Measurements from ENCODE around the gene SLC26A1.

The SLC26A1 gene, protein sequence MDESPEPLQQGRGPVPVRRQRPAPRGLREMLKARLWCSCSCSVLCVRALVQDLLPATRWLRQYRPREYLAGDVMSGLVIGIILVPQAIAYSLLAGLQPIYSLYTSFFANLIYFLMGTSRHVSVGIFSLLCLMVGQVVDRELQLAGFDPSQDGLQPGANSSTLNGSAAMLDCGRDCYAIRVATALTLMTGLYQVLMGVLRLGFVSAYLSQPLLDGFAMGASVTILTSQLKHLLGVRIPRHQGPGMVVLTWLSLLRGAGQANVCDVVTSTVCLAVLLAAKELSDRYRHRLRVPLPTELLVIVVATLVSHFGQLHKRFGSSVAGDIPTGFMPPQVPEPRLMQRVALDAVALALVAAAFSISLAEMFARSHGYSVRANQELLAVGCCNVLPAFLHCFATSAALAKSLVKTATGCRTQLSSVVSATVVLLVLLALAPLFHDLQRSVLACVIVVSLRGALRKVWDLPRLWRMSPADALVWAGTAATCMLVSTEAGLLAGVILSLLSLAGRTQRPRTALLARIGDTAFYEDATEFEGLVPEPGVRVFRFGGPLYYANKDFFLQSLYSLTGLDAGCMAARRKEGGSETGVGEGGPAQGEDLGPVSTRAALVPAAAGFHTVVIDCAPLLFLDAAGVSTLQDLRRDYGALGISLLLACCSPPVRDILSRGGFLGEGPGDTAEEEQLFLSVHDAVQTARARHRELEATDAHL

DNA sequence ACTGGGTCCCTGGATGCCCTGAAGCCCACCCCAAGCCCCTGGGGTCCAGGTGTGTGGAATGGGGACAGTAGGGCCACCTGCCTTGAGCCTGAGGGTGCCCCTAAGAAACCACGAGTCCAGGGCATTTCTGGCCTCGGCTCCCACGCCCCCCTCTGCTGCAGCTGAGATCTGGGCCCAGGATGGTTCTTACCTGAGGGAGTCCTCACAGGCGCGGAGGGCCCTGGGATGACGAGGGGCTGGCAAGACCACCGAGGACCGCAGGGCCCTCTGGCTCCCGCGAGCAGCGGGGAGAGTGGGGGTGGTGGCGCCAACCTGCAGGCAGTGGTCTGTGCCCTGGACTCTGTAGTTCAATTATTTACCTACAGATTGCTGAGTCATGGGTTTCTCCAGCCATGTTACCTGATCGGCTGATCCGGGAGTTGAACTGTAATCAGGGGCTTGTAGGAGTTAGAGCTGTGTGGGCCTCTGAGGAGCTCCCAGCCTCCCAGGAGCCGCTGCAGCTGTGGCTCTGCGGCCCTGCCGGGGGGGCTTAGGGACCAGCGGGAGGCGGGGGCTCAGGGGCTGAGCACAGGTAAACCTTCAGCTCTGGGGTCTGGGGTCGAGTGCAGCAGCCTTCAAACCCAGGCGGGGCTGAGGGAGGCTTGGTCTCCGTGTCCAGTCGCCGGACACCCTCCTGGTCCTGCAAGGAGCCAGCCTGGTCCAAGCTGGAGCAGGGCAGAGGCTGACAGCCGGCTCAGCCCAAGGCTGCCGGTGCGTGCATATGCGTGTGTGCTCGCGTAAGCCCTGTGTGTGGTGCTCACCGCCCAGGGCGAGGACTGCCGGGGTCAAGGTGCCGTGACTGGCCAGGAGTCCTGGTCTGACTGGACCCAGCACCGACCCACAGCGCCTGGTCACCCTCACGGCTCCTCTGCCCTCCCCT, at the start of gene SLC26A1:
Gene SLC26A1 (minus strand): TSS at position 294 of the 919 bp plus-strand sequence. CDS start 1,701 bp downstream, outside the sequence.
- DNase-seq = no peak

DNA sequence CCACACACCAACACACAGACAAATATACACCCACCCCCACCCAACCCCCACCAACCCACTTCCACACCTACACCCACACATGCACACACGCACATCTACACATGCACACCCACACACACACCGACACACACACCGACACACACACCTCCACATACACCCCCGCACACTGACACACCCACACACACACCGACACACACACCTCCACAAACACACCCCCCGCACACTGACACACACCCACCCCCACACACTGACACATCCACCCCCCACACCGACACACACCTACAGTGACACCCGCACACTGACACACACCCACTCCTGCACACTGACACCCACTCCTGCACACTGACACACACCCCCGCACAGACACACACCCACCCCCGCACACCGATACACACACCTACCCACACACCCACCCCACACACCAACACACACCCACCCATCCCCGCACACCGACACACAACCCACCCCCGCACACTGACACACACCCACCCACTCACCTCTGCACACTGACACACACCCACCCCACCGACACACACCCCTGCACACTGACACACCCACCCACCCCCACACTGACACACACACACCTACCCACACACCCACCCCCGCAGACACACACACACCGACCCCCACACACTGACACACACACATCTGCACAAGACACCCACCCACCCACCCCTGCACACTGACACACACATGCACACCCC, 49.3 kb upstream of the SLC26A1 start:
- DNase-seq = no peak

DNA sequence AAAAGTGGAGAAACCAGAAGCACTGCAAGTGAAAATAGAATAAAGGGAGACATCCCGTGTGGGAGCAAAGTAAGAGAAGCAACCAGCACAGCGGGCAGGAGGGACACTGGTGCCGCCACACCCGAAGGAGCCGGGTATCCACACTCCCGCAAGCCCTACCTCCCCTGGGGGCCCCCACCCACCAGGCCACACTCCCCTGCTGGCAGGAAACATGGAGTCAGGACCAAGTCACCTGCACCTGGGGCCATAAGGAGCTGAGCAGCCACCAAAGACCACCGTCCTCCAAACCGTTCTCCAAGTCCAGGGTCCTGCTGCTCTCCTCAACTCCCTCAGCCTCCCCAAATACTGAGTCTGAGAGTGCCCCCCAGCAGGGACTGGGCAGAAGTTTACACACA, 48.7 kb upstream of the SLC26A1 start:
- DNase-seq = no peak

- DNase-seq = no peak
Measured at GRCh38 chr4:1041147-1041935, 48.1 kb upstream of the SLC26A1 start.

DNA sequence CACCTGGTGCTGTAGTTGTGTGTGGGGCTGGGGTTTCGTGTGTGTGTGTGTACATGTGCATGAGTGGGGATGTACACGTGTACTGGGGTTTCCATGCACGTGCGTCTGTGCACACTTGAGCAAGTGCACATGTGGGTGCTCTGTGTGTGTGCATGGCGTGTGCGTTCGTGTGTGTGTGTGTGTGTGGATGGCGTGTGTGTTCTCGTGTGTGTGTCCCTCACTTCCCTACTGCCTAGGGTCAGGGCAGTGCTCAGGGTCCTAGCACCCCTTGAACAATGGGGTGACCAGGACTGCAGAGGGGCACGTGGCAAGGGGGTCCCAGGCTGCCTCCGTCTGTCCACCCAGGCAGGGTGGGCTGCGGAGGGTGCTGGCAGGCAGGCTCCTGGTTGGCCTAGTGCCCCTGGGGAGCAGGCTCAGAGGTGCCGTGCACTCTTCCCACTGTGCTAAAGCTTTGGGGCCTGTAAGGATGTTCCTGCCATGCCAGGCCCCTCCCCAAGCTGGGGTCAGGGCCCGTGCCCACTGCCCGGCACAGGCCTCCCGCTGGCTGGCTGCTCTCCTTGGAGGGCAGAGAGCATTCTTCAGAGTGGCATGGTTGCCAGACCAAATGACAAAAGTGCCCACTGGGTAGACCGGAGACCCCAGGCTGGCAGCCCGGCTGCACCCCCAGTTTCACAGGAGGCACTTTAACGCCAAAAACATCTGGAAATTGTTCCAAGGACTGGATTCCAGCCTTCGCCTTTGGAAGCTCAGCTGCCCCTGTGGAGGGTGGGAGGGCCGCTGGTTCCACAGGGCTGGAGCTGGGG, 47.3 kb upstream of the SLC26A1 start:
- DNase-seq = no peak

DNA sequence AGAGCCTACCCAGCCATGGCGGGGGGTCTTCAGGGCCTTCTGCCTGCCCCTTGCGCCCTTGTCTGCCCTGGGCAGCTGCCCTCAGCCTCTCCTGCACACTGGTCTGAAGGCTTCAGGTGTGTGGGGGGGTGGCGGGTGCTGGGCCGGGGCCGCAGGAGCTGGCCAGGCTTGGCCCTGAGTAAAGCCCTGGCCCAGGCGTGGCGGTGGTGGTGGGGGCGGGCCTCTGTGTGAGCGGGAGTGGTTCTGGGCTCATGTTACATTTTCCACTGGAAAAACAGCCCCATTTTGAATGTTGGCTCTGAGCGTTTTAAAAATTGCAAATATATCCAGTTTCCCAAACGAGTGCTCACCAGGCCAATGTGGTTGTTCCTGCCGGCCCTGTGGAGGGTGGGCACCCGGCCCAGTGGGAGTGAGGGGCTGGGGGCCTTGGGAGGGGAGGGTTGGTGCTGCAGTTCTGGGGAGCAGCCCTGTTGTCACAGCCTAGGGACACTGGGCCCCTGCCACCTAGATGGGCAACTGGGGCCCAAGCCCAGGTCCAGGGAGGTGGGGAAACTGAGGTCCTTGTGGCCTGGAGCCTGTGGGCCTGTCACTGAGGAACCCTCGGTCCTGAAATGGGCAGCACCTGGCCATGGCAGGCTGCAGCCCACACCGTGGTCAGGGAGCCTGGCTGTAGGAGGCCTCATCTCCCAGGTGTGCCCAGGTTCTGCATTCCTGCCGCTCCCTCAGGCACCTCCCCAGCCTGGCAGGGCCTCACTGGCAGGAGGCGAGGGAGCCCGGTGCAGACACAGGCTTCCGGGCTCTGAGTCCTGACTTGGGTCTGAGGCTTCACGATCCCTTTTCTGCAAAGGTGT, 46.5 kb upstream of the SLC26A1 start:
- DNase-seq = no peak

GRCh38 chr4:1038948-1039492, 45.8 kb upstream of the SLC26A1 start:
- no peak for DNase-seq

GRCh38 chr4:1036976-1037810, 44.0 kb upstream of the SLC26A1 start:
- no peak for DNase-seq

DNA sequence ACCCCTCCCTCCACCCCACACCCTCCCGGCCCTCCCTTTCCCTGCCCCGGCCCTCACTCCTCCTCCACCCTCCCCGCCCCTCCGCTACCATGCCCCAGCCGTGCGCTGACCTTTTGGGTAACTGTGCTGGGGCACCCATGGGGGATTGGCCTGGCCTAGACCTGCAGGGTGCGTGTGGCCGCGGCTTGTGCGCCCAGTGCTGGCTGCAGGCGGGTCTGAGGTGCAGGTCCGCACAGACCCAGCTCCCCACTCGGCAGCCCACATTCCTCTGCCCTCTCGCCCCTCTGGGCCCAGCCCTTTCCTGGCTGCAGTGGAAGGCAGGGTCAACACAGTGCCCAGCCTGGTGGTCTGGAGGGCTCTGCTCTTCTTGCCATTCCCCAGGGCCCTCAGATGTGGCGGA, 42.9 kb upstream of the SLC26A1 start:
- no peak for DNase-seq

- DNase-seq = no peak
Measured at GRCh38 chr4:1035510-1035909, 42.3 kb upstream of the SLC26A1 start.

GRCh38 chr4:1033840-1034551, 40.8 kb upstream of the SLC26A1 start:
- DNase-seq = no peak

DNA sequence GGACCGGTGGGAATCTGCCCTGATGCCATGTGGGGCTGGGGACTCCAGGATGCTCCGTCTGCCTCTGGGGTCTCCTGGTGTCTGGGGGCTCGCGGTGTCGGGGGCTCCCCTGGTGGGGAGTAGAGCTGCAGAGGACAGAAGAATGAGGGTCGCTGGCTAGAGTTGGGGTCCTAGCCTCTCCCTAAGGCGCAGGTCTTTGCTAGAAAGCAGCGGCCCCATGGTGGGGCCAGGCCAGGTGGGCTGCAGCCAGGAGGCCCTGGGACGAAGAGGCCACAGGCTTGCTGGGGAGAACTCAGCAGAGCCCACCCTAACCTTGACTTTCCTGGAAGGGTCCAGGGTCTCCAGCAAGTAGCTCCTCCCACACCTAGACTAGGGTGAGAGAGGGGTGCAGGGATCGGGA, 39.7 kb upstream of the SLC26A1 start:
- no peak for DNase-seq

GRCh38 chr4:1031956-1032795, 39.0 kb upstream of the SLC26A1 start:
- DNase-seq = no peak

GRCh38 chr4:1031346-1031745, 38.1 kb upstream of the SLC26A1 start:
- DNase-seq = no peak

DNA sequence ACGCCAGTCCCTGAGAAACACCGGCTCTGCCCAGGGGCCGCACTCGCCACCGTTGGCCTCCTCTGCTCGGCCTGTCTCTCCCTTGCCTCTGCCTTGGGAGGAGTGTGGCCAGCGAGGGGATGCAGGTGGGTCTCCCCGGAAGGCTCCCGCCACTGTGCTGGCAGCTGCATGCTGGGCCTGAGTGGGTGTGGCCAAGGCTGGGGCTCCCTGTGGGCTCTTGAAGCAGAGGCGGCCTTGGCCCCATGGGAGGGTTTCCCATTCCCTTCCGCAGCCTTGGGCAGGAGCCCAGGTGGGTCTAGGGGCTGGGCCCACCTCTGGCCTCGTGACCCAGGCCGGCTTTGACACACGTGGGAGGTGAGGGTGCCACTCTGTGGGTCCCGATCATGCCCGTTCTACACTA, 37.4 kb upstream of the SLC26A1 start:
- no peak for DNase-seq

DNA sequence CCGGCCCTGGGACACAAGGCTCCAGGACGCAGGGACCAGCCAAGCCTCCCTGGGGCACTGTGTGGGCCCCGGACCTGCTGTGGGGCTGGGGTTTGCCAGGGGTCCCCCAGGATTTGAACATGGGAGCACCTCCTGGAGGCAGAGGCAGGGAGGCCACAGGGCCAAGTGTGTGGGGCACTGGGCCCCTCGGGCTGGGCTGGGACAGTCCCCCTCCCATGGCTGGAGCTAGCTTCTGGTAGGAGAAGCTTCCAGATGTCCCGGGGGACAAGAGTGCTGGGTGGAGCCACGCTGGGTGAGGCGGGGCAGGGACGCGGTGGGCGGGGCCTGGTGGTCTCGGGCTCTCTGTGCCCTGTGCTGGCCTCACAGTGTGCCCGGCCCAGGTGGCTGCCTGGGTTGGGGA, 36.8 kb upstream of the SLC26A1 start:
- DNase-seq = no peak

DNA sequence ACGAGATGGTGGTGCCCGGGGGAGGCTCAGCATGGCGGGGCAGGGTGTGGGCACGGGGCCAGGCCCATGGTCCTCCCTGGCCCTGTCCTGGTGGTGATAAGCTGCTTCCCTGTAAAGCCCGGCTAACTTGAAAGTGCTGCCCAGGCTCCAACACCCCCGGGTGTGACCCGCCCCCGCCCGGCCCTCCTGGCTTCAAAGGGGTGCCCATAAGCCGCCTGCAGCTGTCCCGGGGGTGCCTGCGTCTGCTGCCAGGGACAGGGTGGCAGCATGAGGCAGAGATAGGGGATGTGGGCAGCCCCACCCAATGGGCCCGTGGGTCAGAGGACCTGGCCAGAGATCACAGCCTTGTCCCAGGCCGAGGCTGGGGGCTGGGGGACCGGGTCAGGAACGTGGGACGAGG, 36.3 kb upstream of the SLC26A1 start:
- DNase-seq = no peak

Data from suppressor macrophage treated with lipopolysaccharide for 4 hours (primary cell).